ENCODE results near the gene SESTD1. TPM values are rescaled to one million over a fixed set of nuclear protein-coding genes. Genes with fewer than 3 reads are reported as not detected.
"Not testable (repeated sequence)": the region's sequence is repeated elsewhere in the genome, so short reads cannot be mapped to it uniquely, and the experiment has no call there.

Gene SESTD1
- total RNA-seq, 2 donors from 2014 or later: 35.3 to 62.2 TPM

DNA sequence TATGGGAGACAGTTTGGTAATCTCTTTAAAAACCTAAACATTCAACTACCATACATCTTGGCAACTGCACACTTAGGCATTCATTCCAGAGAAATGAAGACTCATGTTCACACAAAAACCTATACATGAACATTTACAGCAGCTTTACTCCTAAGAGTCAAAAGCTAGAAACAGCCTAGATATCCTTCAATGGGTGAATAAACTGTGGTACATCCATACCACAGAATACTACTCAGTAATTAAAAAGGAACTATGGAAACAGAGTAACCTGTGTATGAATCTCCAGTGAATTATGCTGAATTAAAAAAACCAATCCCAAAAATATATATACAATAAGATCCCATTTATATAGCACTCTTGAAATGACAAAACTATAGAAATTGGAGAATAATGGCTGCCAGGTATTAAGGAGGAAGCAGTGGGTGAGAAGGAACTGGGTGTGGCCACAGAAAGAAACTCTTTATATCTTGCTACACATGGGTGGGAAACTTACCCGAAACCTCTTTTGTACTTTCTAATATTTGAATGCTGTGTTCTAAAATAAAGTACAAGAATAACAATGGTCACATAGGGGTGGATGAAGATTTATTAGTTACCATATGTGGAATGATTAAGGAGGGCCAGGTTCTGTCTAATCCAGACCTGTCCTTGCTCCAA, 13.7 kb downstream of the SESTD1 start:
- Histone ChIP-seq H3K27ac (no peak overlapping the region), H3K4me1 (ENCODE audit: control insufficient read depth in 1 of 2, low read depth in 2 of 2) (peaks cover 25 to 27% of the 10 kb centered on the region in 2 donors)

DNA sequence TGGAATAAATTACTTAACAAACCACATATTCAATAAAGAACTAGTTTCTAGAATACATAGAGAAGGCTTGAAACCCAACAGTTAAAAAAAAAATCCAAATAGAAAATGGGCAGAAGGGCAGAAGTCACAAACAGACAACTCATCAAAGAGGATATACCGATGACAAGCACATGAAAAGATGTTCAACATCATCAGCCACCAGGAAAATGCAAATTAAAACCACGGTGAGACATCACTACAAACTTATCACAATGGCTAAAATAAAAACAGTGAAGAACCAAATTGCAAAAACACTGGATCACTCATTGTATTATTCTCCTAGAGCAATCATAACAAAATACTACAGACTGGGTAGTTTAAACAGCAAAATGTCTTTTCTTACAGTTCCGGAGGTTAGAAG, 14.5 kb downstream of the SESTD1 start:
- no peaks in the 10 kb centered on the region for H3K36me3 ChIP-seq
- no peaks in the 10 kb centered on the region for H3K27me3 ChIP-seq (replicated peaks; ENCODE audit: insufficient read depth)
- no peak for ATAC-seq (ENCODE audit: insufficient number of reproducible peaks, low FRiP score, low read depth)
- H3K27ac ChIP-seq: no peak overlapping the region
- TF ChIP-seq, protein P1, sequence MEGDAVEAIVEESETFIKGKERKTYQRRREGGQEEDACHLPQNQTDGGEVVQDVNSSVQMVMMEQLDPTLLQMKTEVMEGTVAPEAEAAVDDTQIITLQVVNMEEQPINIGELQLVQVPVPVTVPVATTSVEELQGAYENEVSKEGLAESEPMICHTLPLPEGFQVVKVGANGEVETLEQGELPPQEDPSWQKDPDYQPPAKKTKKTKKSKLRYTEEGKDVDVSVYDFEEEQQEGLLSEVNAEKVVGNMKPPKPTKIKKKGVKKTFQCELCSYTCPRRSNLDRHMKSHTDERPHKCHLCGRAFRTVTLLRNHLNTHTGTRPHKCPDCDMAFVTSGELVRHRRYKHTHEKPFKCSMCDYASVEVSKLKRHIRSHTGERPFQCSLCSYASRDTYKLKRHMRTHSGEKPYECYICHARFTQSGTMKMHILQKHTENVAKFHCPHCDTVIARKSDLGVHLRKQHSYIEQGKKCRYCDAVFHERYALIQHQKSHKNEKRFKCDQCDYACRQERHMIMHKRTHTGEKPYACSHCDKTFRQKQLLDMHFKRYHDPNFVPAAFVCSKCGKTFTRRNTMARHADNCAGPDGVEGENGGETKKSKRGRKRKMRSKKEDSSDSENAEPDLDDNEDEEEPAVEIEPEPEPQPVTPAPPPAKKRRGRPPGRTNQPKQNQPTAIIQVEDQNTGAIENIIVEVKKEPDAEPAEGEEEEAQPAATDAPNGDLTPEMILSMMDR (IDR thresholded peaks at IDR 0.05): no peak
- no peak for DNase-seq (ENCODE audit: low spot score)
- no peaks in the 10 kb centered on the region for H3K9me3 ChIP-seq
- H3K4me1 ChIP-seq (ENCODE audit: control insufficient read depth in 1 of 2, low read depth in 2 of 2): peaks cover 25 to 27% of the 10 kb centered on the region in 2 donors
- H3K4me3 ChIP-seq: no peak overlapping the region

More for the DNA sequence above, 13.7 kb downstream of the SESTD1 start:
- DNase-seq (ENCODE audit: low spot score) (no peak), ATAC-seq (ENCODE audit: insufficient number of reproducible peaks, low FRiP score, low read depth) (no peak)
- Histone ChIP-seq H3K27me3 (replicated peaks; ENCODE audit: insufficient read depth) (no peaks in the 10 kb centered on the region), H3K36me3 (no peaks in the 10 kb centered on the region), H3K9me3 (no peaks in the 10 kb centered on the region), H3K4me3 (no peak overlapping the region)
- TF ChIP-seq, protein P1 (IDR thresholded peaks at IDR 0.05): no peak

DNA sequence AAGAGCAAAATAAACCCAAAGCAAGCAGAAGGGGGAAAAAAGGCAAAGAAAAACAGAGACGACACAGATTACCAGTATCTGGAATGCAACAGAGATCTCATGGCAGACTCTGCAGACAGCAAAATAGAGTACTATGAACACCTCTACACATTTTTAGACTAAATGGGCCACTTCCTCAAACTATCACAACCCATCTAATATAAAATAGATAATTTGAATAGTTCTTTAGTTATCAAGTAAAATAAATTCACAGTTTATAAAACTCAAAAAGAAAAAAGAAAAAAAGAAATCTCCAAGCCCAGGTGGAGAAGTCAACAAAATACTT, 16.6 kb downstream of the SESTD1 start:
- no peaks in the 10 kb centered on the region for H3K27me3 ChIP-seq (replicated peaks; ENCODE audit: insufficient read depth)
- ATAC-seq (ENCODE audit: insufficient number of reproducible peaks, low FRiP score, low read depth) (no peak), DNase-seq (ENCODE audit: low spot score) (no peak)
- H3K36me3 ChIP-seq: no peaks in the 10 kb centered on the region
- no peaks in the 10 kb centered on the region for H3K9me3 ChIP-seq
- TF ChIP-seq, protein P1 (IDR thresholded peaks at IDR 0.05): no peak
- H3K4me3 ChIP-seq: no peak overlapping the region
- H3K27ac ChIP-seq: no peak overlapping the region
- peaks cover 19 to 20% of the 10 kb centered on the region in 2 donors for H3K4me1 ChIP-seq (ENCODE audit: control insufficient read depth in 1 of 2, low read depth in 2 of 2)

DNA sequence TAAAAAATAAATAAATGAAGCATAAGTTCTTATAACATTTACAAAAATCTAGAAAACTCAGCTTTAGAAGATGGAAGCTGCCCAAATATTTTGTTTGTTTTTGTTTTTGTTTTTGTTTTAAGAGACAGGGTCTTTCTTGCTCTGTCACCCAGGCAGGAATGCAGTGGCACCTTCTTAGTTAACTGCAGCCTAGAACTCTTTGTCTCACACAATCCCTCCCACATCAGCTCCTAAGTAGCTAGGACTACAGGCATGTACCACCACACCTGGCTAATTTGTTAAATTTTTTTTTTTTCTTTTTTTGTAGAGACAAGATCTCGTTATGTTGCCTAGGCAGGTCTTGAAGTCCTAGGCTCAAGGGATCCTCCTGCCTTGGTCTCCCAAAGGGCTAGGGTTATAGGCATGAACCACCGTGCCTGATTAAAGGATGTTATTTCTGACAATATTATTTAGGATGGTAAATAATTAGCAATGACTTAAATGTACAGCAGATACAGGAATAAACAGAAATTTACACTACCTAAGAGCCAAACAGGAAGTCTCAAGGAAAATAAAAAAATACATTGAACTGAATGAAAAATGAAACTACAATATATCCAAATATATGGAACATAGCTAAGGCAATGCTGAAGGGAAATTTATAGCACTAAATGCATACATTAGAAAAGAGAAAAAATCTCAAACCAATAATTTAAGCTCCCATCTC, 17.2 kb downstream of the SESTD1 start:
- peaks cover 14 to 18% of the 10 kb centered on the region in 2 donors for H3K4me1 ChIP-seq (ENCODE audit: control insufficient read depth in 1 of 2, low read depth in 2 of 2)
- ATAC-seq (ENCODE audit: insufficient number of reproducible peaks, low FRiP score, low read depth): no peak
- no peaks in the 10 kb centered on the region for H3K9me3 ChIP-seq
- TF ChIP-seq, protein P1 (IDR thresholded peaks at IDR 0.05): no peak
- H3K27me3 ChIP-seq (replicated peaks; ENCODE audit: insufficient read depth): no peaks in the 10 kb centered on the region
- no peak overlapping the region for H3K4me3 ChIP-seq
- no peaks in the 10 kb centered on the region for H3K36me3 ChIP-seq
- no peak overlapping the region for H3K27ac ChIP-seq
- no peak for DNase-seq (ENCODE audit: low spot score)

DNA sequence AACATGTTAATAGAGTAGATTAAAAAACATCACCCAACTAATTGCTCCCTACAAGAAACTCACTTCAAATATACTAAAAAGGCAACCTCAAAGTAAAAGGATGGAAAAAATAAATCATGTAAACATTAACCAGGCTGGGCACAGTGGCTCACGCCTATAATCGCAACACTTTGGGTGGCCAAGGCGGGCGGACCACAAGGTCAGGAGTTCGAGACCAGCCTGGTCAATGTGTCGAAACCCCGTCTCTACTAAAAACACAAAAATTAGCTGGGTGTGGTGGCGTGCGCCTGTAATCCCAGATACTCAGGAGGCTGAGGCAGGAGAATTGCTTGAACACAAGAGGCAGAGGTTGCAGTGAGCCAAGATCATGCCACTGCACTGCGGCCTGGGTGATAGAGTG, 18.8 kb downstream of the SESTD1 start:
- not testable (repeated sequence) for H3K9me3 ChIP-seq; ATAC-seq (ENCODE audit: insufficient number of reproducible peaks, low FRiP score, low read depth); H3K36me3 ChIP-seq; H3K4me3 ChIP-seq; H3K27ac ChIP-seq; H3K27me3 ChIP-seq (replicated peaks; ENCODE audit: insufficient read depth); DNase-seq (ENCODE audit: low spot score)
- H3K4me1 ChIP-seq (ENCODE audit: control insufficient read depth in 1 of 2, low read depth in 2 of 2): peaks cover 13% of the 10 kb centered on the region in 2 donors
